Skeletal muscle tissue (tissue), 4 donors: Measurements from ENCODE around the gene GBF1. TPM values are rescaled to one million over a fixed set of nuclear protein-coding genes. Genes with fewer than 3 reads are reported as not detected.
A peak's percentile ranks its signal among the peaks of the same experiment; 100 is the strongest.

Experiments
- H3K27ac ChIP-seq: one replicate; pipeline ENCODE4 v1.7.0; 2013; ENCODE audit warnings: mild to moderate bottlenecking, low read depth, low read length, inconsistent platforms
- H3K27me3 ChIP-seq, 3 donors: one replicate each; pipeline ENCODE4 v1.7.0; 2013; ENCODE audit warnings: low read length in 3 of 3; ENCODE audit not compliant: control insufficient read depth in 3 of 3, insufficient read depth in 3 of 3
- H3K36me3 ChIP-seq, 3 donors: one replicate each; pipeline ENCODE4 v1.7.0; 2013; ENCODE audit warnings: low read length in 3 of 3; ENCODE audit not compliant: control insufficient read depth in 3 of 3, insufficient read depth in 3 of 3
- H3K4me1 ChIP-seq, 3 donors: one replicate each; pipeline ENCODE4 v1.7.0; 2013; ENCODE audit warnings: low read length in 3 of 3, mild to moderate bottlenecking in 3 of 3; ENCODE audit not compliant: control insufficient read depth in 3 of 3, insufficient read depth in 3 of 3
- H3K4me3 ChIP-seq, 3 donors: one replicate each; pipeline ENCODE4 v1.7.0; 2013; ENCODE audit warnings: low read length in 3 of 3
- H3K9ac ChIP-seq, 3 donors: one replicate each; pipeline ENCODE4 v1.7.0; 2013; ENCODE audit warnings: low read length in 3 of 3, mild to moderate bottlenecking in 3 of 3, moderate library complexity in 2 of 3, low read depth in 1 of 3
- H3K9me3 ChIP-seq, 3 donors: one replicate each; pipeline ENCODE4 v1.7.0; 2013; ENCODE audit warnings: low read length in 3 of 3; ENCODE audit not compliant: control insufficient read depth in 3 of 3
- total RNA-seq: library from RNA; depleted of rRNA; stranded (reverse); fragments of >200 nt; gene quantifications from one replicate; pipeline ENCODE4 v1.2.3, GENCODE V29; 2014
- donor health status: Osteomylitis.

The GBF1 gene
- total RNA-seq, 1 donor from 2014 or later, result 17.7 TPM

DNA sequence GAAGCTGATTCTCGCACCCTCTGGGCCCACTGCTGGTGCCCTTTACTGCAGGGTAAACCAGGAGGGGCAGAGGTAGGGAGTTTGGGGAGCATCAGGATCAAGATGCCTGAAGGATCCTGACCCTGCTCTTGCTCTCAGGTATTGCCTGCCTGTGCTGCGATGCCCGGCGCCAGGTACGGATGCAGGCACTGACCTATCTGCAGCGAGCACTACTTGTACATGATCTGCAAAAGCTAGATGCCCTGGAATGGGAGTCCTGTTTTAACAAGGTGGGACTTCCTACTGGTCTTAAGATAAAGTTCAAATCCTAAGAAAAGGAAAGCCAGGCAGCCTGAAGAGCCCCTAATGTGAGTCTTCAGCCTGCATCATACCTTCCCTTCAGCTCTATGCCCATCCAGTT, 134.1 kb downstream of the GBF1 start:
- no peaks in the 10 kb centered on the region for H3K9me3 ChIP-seq
- H3K27me3 ChIP-seq, result no peaks in the 10 kb centered on the region
- H3K9ac ChIP-seq, result peak overlapping the region in 1 of 3 donors; percentile 8
- peaks cover 59 to 62% (median 61%) of the 10 kb centered on the region in 3 donors for H3K36me3 ChIP-seq
- H3K27ac ChIP-seq, result no peak overlapping the region
- H3K4me3 ChIP-seq, result no peak overlapping the region
- H3K4me1 ChIP-seq, result no peaks in the 10 kb centered on the region

DNA sequence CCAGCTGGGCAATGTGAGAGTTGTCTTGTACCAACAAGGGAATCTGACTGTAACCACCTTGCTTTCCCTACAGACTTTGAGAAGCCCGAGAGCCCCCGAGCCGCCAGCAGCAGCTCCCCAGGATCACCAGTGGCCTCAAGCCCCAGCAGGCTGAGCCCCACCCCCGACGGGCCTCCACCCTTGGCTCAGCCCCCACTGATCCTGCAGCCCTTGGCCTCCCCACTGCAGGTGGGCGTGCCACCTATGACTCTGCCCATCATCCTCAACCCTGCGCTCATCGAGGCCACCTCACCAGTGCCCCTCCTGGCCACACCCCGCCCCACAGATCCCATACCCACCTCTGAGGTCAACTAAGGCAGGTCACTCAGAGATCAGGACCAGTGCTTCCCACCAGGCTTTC, 136.7 kb downstream of the GBF1 start:
- no peak overlapping the region for H3K9ac ChIP-seq
- H3K36me3 ChIP-seq, result peaks cover 38 to 42% (median 42%) of the 10 kb centered on the region in 3 donors
- no peak overlapping the region for H3K4me3 ChIP-seq
- no peaks in the 10 kb centered on the region for H3K27me3 ChIP-seq
- no peaks in the 10 kb centered on the region for H3K9me3 ChIP-seq
- H3K4me1 ChIP-seq, result peaks cover 0 to 7% (median 0%) of the 10 kb centered on the region in 3 donors
- H3K27ac ChIP-seq, result no peak overlapping the region

- Histone ChIP-seq H3K27me3 (no peaks in the 10 kb centered on the region), H3K9ac (no peak overlapping the region), H3K27ac (no peak overlapping the region), H3K9me3 (no peaks in the 10 kb centered on the region), H3K4me1 (peaks cover 0 to 7% (median 0%) of the 10 kb centered on the region in 3 donors), H3K4me3 (no peak overlapping the region), H3K36me3 (peaks cover 37 to 40% (median 39%) of the 10 kb centered on the region in 3 donors)
Observed at GRCh38 chr10:102382871-102383270, 137.5 kb downstream of the GBF1 start.

DNA sequence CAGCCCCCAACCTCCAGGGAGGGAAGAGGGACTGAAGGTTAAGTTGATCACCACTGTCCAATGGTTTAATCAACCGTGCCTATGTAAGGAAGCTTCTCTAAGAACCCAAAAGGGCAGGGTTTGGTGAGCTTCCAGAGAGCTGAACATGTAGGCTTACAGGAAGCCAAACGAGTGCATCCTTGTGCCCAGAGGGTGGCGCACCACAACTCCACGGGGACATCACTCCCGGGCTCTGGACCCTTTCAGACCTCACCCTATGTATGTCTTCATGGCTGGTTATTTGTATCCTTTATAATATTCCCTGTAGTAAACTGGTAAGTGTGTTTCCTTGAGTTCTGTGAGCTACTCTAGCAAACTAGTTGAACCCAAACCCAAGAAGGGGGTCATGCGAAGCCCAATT, 138.7 kb downstream of the GBF1 start:
- Histone ChIP-seq H3K27ac (no peak overlapping the region), H3K4me1 (peaks cover 0 to 7% (median 0%) of the 10 kb centered on the region in 3 donors), H3K36me3 (peaks cover 29 to 32% (median 31%) of the 10 kb centered on the region in 3 donors), H3K27me3 (no peaks in the 10 kb centered on the region), H3K9ac (no peak overlapping the region), H3K4me3 (no peak overlapping the region), H3K9me3 (no peaks in the 10 kb centered on the region)

GRCh38 chr10:102384606-102385429, 139.5 kb downstream of the GBF1 start:
- Histone ChIP-seq H3K36me3 (peaks cover 21 to 24% (median 24%) of the 10 kb centered on the region in 3 donors), H3K27me3 (no peaks in the 10 kb centered on the region), H3K4me1 (peaks cover 0 to 7% (median 0%) of the 10 kb centered on the region in 3 donors), H3K4me3 (no peak overlapping the region), H3K27ac (no peak overlapping the region), H3K9me3 (no peaks in the 10 kb centered on the region), H3K9ac (no peak overlapping the region)

- H3K27me3 ChIP-seq, result no peaks in the 10 kb centered on the region
- no peak overlapping the region for H3K9ac ChIP-seq
- H3K36me3 ChIP-seq, result no peaks in the 10 kb centered on the region
- H3K4me1 ChIP-seq, result peaks cover 9 to 15% (median 10%) of the 10 kb centered on the region in 3 donors
- no peak overlapping the region for H3K4me3 ChIP-seq
- no peak overlapping the region for H3K27ac ChIP-seq
- no peaks in the 10 kb centered on the region for H3K9me3 ChIP-seq
Observed at GRCh38 chr10:102389894-102390293, 144.6 kb downstream of the GBF1 start.

- no peaks in the 10 kb centered on the region for H3K27me3 ChIP-seq
- H3K9me3 ChIP-seq, result no peaks in the 10 kb centered on the region
- no peak overlapping the region for H3K9ac ChIP-seq
- no peak overlapping the region for H3K4me3 ChIP-seq
- H3K36me3 ChIP-seq, result peaks cover 2 to 3% (median 3%) of the 10 kb centered on the region in 3 donors
- H3K27ac ChIP-seq, result no peak overlapping the region
- H3K4me1 ChIP-seq, result peaks cover 19 to 22% (median 21%) of the 10 kb centered on the region in 3 donors
Observed at GRCh38 chr10:102392306-102392705, 147.0 kb downstream of the GBF1 start.

DNA sequence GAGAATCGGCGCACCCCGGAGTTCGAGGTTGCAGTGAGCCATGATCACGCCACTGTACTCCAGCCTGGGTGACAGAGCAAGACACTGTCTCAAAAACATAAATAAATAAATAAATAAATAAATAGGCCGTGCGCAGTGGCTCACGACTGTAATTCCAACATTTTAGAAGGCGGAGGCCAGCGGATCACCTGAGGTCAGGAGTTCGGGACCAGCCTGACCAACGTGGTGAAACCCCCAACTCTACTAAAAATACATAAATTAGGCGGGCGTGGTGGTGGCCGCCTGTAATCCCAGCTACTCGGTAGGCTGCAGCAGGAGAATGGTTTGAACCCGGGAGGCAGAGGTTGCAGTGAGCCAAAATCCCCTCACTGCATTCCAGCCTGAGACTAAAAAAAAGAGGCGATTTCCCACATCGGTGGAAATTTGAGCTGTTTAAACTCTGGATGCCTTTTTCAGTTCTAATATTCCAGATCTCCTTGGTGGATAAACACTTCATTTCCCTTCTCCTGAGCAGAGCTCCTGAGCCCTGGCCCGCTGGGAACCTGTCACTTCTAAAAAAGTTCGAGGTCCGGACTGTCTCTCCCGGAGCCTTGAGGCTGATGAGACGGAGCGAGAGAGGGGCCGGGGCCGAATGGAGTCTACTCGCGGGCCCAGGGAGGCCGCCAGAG, 148.2 kb downstream of the GBF1 start:
- peak overlapping the region; percentile 93 to 98 (median 94) for H3K4me3 ChIP-seq
- H3K9ac ChIP-seq, result peak overlapping the region; percentile 79 to 94 (median 83)
- H3K4me1 ChIP-seq, result peaks cover 19 to 28% (median 23%) of the 10 kb centered on the region in 3 donors
- peaks cover 9 to 14% (median 11%) of the 10 kb centered on the region in 3 donors for H3K36me3 ChIP-seq
- H3K27ac ChIP-seq, result peak overlapping the region; percentile 97
- no peaks in the 10 kb centered on the region for H3K27me3 ChIP-seq
- H3K9me3 ChIP-seq, result no peaks in the 10 kb centered on the region

DNA sequence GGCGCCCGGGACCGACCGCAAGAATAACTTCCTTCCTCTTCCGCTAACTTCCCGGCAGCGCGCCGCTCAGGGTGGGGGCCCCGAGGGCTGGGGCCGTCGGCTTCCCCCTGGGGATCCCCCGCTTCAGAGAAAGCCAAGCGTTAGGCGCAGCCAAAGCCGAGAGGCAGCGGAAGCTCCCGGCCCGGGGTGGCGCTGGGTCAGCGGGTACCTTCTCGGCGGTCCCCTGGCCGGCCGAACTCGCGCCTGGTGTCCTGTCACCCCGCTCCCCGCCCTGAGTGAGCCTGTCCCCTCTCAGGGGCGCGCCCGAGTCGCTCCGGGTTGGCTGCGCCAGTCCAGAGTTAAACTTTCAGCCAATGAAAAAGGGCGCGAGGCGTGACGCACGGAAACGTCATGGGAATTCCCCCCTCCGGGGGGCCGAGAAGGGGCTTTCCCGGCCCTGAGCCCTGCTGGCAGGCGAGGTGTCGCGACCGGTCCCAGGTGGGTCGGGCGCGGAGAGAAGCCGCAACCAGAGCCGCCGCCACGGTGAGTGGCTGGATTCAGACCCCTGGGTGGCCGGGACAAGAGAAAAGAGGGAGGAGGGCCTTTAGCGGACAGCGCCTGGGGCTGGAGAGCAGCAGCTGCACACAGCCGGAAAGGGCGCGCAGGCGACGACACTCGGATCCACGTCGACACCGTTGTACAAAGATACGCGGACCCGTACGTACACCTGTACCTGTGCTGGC, 148.9 kb downstream of the GBF1 start:
- peak overlapping the region; percentile 97 for H3K27ac ChIP-seq
- no peaks in the 10 kb centered on the region for H3K9me3 ChIP-seq
- peak overlapping the region; percentile 93 to 98 (median 94) for H3K4me3 ChIP-seq
- H3K9ac ChIP-seq, result peak overlapping the region; percentile 79 to 94 (median 83)
- peaks cover 9 to 14% (median 11%) of the 10 kb centered on the region in 3 donors for H3K36me3 ChIP-seq
- no peaks in the 10 kb centered on the region for H3K27me3 ChIP-seq
- H3K4me1 ChIP-seq, result peaks cover 19 to 35% (median 27%) of the 10 kb centered on the region in 3 donors
